Measurements from ENCODE around the gene PLXNA4.

DNA sequence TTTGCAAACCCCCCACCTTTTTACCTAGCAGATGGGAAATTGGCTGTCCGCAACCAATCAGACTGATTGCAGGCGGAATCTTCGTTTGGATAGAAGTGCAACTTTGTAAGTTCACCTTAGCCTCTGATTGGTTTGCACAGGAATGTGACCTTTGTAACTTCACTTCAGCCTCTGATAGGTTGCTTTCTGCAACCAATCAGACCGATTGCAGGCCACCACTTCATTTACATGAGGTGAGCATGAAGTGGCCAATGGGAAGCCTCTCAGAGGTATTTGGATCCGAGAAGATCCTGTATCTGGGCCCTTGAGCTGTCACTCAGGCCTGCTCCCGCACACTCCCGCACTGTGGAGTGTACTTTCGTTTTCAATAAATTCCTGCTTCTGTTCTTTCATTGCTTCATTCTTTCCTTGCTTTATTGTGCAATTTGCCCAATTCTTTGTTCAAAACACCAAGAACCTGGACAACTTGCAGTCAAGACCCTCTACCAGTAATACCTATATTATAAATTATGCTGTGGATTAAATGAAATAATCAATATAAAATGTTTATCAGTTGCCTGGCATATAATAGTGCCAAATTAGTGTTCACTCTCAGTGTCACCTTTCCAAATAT, 491.4 kb downstream of the PLXNA4 start:
- TF ChIP-seq REST (IDR thresholded peaks at IDR 0.05; ENCODE audit: insufficient read depth in 1 of 2, low read depth in 2 of 2, low read length in 2 of 2) (no peak), POLR2AphosphoS5 (IDR thresholded peaks at IDR 0.05; ENCODE audit: low read depth, low read length) (no peak), TAF1 (IDR thresholded peaks at IDR 0.05; ENCODE audit: borderline replicate concordance, insufficient read depth, low read length) (no peak), SIN3A (IDR thresholded peaks at IDR 0.05; ENCODE audit: borderline replicate concordance, insufficient read depth, low read length) (no peak)
